ENCODE measurements around the gene HTRA1.

HTRA1 gene

GRCh38 chr10:122559228-122559627, 97.9 kb downstream of the HTRA1 start:
- no peak for DNase-seq

GRCh38 chr10:122560279-122560804, 99.0 kb downstream of the HTRA1 start, which contains the start of gene DMBT1:
TSS of gene DMBT1 (plus strand) at chr10:122560754. CDS start at chr10:122560771, 17 bp downstream.
- DNase-seq, result no peak

DNA sequence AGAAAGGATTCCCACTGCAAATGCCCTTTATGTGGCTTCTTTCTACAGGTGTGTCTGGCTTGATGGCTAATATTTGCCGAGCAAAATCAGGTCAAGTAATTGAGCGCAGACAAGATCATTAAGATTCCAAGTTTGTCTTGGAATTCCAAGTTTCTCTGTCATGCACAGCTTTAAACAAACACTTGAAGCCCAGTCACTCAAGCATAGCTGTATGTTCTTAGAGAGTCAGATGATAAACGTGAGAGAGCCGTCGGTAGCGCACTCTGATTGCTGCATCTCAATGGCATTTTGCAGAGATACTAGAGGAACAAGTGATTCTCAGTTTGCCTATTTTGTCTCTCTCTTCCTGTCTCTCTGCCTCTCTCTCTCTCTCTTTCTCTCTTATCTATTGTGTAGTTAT, 99.9 kb downstream of the HTRA1 start:
- DNase-seq, result no peak

GRCh38 chr10:122561792-122562191, 100.4 kb downstream of the HTRA1 start:
- DNase-seq, result no peak

Data from GF-D8 (cell line).